Transverse colon (tissue), 4 donors: ENCODE measurements around the gene MCHR2. TPM values are rescaled to one million over a fixed set of nuclear protein-coding genes. Genes with fewer than 3 reads are reported as not detected.
"Not testable (repeated sequence)": the region's sequence is repeated elsewhere in the genome, so short reads cannot be mapped to it uniquely, and the experiment has no call there.

Experiments used
- DNase-seq: peaks from one replicate; pipeline ENCODE4 v3.0.0-alpha.2; 2019
- H3K27ac ChIP-seq, 4 donors: fragments of 200-600 bp; sonication (generic); 2 replicates each; pipeline ENCODE4 v1.5.1; 2016 to 2018; ENCODE audit warnings: inconsistent platforms in 4 of 4
- H3K27me3 ChIP-seq: fragments of 200-600 bp; sonication (generic); 2 replicates; pipeline ENCODE4 v1.5.1; 2017; ENCODE audit warnings: inconsistent platforms
- H3K36me3 ChIP-seq, 4 donors: fragments of 200-600 bp; sonication (generic); 2 replicates each; pipeline ENCODE4 v1.5.1; 2017 to 2019; ENCODE audit warnings: inconsistent platforms in 4 of 4
- H3K4me1 ChIP-seq, 4 donors: fragments of 200-600 bp; sonication (generic); 2 replicates each; pipeline ENCODE4 v1.5.1; 2017 to 2020; ENCODE audit warnings: inconsistent platforms in 4 of 4
- H3K4me3 ChIP-seq, 4 donors: fragments of 200-600 bp; sonication (generic); 1 replicate in 1 of 4; 2 replicates in 3 of 4; pipeline versions ENCODE4 v1.5.1 to v1.6.1; 2017 to 2019; ENCODE audit warnings: inconsistent platforms in 4 of 4
- H3K9me3 ChIP-seq, 2 donors: fragments of 200-600 bp; sonication (generic); 2 replicates each; pipeline ENCODE4 v1.5.1; 2017 to 2019; ENCODE audit warnings: inconsistent platforms in 2 of 2
- EP300 ChIP-seq: sonication (generic); formaldehyde crosslinking; IDR thresholded peaks from one replicate; pipeline ENCODE4 v1.6.1; 2017; ENCODE audit warnings: antibody characterized with exemption, low read depth
- POLR2A ChIP-seq: fragments of 450-650 bp; IDR thresholded peaks from one replicate; pipeline ENCODE4 v1.6.1; 2016; ENCODE audit warnings: antibody characterized with exemption, mild to moderate bottlenecking, moderate library complexity
- POLR2AphosphoS5 ChIP-seq, 3 donors: sonication (generic); formaldehyde crosslinking; IDR thresholded peaks; one replicate each; pipeline ENCODE4 v1.6.1; 2016; ENCODE audit warnings: antibody characterized with exemption in 3 of 3
- WGBS, 2 donors: methylation state at CpG; one replicate each; pipeline ENCODE4 v1.1.5; 2018; ENCODE audit warnings: low coverage in 1 of 2; 5-methylcytosine and 5-hydroxymethylcytosine counted together
- in situ Hi-C, 4 donors: fragments of 200-750 bp; cut with MboI; loops; one replicate each; pipeline versions ENCODE4 v1.15.0 to v1.15.1; 2017; ENCODE audit warnings: low sequenced_read_pairs in 3 of 4, low pct_ligation_motif_present in 1 of 4, low pct_unique_long_range_greater_than_20kb in 1 of 4
- intact Hi-C: fragments of 100-400 bp; cut with DNase I; formaldehyde crosslinking; loops from one replicate; pipeline ENCODE4 v1.15.1; 2023; ENCODE audit warnings: low total_unique reads
- total RNA-seq, 4 donors: library from RNA; depleted of rRNA; stranded (reverse); fragments of >200 nt; gene quantifications; one replicate each; pipeline ENCODE4 v1.1.0, GENCODE V29; 2016
- TF ChIP-seq, protein P1 (sequence below), 5 experiments: fragments of 200-600 bp in 3 of 5; fragments of 450-650 bp in 2 of 5; sonication (generic) in 3 of 5; IDR thresholded peaks; 1 replicate in 2 of 5; 2 replicates in 3 of 5; pipeline ENCODE4 v1.5.1; 2016 to 2017; ENCODE audit warnings: antibody characterized with exemption in 5 of 5, inconsistent platforms in 3 of 5, mild to moderate bottlenecking in 2 of 5, moderate library complexity in 1 of 5

The MCHR2 gene
- not detected for total RNA-seq

DNA sequence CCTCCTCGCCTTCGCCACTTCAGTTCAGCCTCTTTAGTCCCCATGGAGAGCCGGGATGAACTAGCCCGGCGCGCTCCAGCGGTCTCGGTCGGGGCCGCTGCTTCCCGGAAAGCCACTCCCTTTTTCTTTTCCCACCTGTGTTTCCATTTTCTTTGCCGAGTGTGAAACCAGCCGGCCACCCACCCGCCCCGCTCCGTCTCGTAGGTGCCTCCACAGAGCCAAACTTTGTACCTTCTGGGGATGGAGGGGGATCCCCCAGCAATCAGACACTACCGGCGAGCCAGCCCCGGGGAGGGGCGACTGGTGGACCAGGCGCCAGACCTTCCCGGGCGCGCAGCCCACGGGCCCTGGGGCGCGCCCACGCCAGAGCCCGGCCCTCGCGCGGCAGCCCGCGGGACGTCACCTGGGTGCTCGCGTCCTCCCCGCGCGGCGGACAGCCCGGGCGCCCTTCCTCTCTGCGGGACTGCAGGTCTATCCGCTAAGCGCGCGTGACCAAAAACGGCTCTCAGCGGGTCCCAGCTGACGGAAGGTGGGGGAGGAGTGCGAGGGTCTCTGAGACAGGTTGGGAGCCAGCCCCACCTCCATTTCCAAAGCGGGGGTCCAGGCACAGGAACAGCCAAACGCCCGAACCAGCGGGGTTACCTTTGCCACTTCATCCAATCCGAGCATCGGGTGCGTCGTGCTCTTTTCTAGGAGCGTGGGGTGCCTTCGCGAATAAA, at the start of gene MCHR2:
MCHR2 (minus strand) TSS at position 691 of the 719 bp plus-strand sequence. CDS start 38,076 bp downstream, outside the sequence.
- WGBS, 2 donors, result 3 to 25% methylated on average over 15 to 38 of the region's 64 CpGs
- no peak within 1 kb of the TSS for H3K27ac ChIP-seq
- no peaks in the 10 kb centered on the region for H3K36me3 ChIP-seq

DNA sequence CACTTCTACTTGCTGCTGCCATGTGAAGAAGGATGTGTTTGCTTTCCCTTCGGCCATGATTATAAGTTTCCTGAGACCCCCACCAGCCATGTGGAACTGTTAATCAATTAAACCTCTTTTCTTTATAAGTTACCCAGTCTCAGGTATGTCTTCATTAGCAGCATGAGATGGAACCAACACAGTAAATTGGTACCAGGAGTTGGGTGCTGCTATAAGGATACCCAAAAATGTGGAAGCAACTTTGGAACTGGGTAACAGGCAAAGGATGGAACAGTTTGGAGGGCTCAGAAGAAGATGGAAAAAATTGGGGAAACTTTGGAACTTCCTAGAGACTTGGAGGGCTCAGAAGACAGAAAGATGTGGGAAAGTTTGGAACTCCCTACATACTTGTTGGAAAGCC, 44.5 kb upstream of the MCHR2 start:
- H3K36me3 ChIP-seq, in situ Hi-C loops, H3K4me1 ChIP-seq, intact Hi-C loops, H3K4me3 ChIP-seq, H3K27me3 ChIP-seq, H3K9me3 ChIP-seq, DNase-seq, H3K27ac ChIP-seq: not testable (repeated sequence)
- 41 to 60% methylated on average over 1 of the region's 1 CpG for WGBS, 2 donors

More for the DNA sequence above, at the start of gene MCHR2:
- no peaks in the 10 kb centered on the region for H3K9me3 ChIP-seq
- intact Hi-C loops, result no loop called here
- peaks cover 40% of the 10 kb centered on the region for H3K27me3 ChIP-seq
- TF ChIP-seq EP300 (no peak), POLR2AphosphoS5 (IDR thresholded peaks at IDR 0.05) (no peak), POLR2A (no peak)
- TF ChIP-seq, protein P1, sequence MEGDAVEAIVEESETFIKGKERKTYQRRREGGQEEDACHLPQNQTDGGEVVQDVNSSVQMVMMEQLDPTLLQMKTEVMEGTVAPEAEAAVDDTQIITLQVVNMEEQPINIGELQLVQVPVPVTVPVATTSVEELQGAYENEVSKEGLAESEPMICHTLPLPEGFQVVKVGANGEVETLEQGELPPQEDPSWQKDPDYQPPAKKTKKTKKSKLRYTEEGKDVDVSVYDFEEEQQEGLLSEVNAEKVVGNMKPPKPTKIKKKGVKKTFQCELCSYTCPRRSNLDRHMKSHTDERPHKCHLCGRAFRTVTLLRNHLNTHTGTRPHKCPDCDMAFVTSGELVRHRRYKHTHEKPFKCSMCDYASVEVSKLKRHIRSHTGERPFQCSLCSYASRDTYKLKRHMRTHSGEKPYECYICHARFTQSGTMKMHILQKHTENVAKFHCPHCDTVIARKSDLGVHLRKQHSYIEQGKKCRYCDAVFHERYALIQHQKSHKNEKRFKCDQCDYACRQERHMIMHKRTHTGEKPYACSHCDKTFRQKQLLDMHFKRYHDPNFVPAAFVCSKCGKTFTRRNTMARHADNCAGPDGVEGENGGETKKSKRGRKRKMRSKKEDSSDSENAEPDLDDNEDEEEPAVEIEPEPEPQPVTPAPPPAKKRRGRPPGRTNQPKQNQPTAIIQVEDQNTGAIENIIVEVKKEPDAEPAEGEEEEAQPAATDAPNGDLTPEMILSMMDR (IDR thresholded peaks at IDR 0.05), result no peak
- no peaks in the 10 kb centered on the region for H3K4me1 ChIP-seq
- DNase-seq, result no peak
- H3K4me3 ChIP-seq, result no peak within 1 kb of the TSS
- in situ Hi-C loops, result no loop called here

- intact Hi-C loops (no loop called here), in situ Hi-C loops (no loop called here)
- no peak for DNase-seq
- H3K4me1 ChIP-seq, result no peaks in the 10 kb centered on the region
- no peaks in the 10 kb centered on the region for H3K27me3 ChIP-seq
- no peak overlapping the region for H3K4me3 ChIP-seq
- peaks cover 0 to 4% of the 10 kb centered on the region in 2 donors for H3K9me3 ChIP-seq
- WGBS, 2 donors, result 62 to 73% methylated on average over 7 to 8 of the region's 8 CpGs
- TF ChIP-seq, protein P1 (IDR thresholded peaks at IDR 0.05), result no peak
- TF ChIP-seq POLR2AphosphoS5 (IDR thresholded peaks at IDR 0.05) (no peak), POLR2A (no peak), EP300 (no peak)
- H3K36me3 ChIP-seq, result no peaks in the 10 kb centered on the region
- H3K27ac ChIP-seq, result no peak overlapping the region
Measured at GRCh38 chr6:100035873-100036653, 42.0 kb upstream of the MCHR2 start.

DNA sequence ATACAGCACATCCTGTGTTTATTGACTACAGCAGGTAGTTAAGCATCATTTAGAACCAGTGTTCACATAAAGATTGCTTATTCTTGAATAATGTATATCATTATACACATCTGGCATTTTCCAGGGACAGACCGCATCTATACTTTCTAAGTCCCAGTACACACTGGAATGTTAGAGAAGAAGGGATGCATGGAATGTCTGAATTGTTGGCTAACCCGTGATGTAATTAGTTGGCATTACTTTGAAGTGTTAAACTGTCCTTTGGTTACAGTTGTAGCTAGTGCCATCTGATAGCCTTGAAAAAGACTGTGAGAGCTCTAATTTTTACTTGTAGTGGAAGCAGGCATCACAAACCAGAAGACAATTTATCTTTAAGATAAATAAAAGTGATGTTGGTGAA, 29.8 kb upstream of the MCHR2 start:
- no peaks in the 10 kb centered on the region for H3K9me3 ChIP-seq
- no peak for DNase-seq
- intact Hi-C loops, result no loop called here
- H3K4me3 ChIP-seq, result no peak overlapping the region
- no peak overlapping the region for H3K27ac ChIP-seq
- 62 to 69% methylated on average over 2 of the region's 2 CpGs for WGBS, 2 donors
- H3K4me1 ChIP-seq, result no peaks in the 10 kb centered on the region
- H3K27me3 ChIP-seq, result no peaks in the 10 kb centered on the region
- no peaks in the 10 kb centered on the region for H3K36me3 ChIP-seq
- in situ Hi-C loops, result no loop called here
- TF ChIP-seq EP300, result no peak
- TF ChIP-seq, protein P1 (IDR thresholded peaks at IDR 0.05), result no peak
- no peak for TF ChIP-seq POLR2AphosphoS5 (IDR thresholded peaks at IDR 0.05)
- TF ChIP-seq POLR2A, result no peak
